Central memory CD8-positive, alpha-beta T cell (primary cell): ENCODE results near the gene NAALADL1.
A peak's percentile ranks its signal among the peaks of the same experiment; 100 is the strongest.

Experiments used
- ATAC-seq: fragments of 150-1000 bp; cut with Tn5 transposase; replicated peaks from 2 replicates; pipeline ENCODE4 v1.10.0; 2022; ENCODE audit warnings: mild to moderate bottlenecking, moderate FRiP score, moderate number of reproducible peaks; ENCODE audit not compliant: poor library complexity, severe bottlenecking; ENCODE audit errors: extremely low read depth
- DNase-seq, 2 donors: peaks; one replicate each; pipeline ENCODE4 v3.0.0; 2021; ENCODE audit warnings: low spot score in 2 of 2
- H3K27ac Mint-ChIP-seq: one replicate; pipeline ENCODE4 v1.8.0; 2022; ENCODE audit warnings: low read depth, mild to moderate bottlenecking, moderate library complexity, mixed read lengths
- H3K27me3 Mint-ChIP-seq: one replicate; pipeline ENCODE4 v1.8.0; 2022; ENCODE audit warnings: mixed read lengths
- H3K36me3 Mint-ChIP-seq: one replicate; pipeline ENCODE4 v1.8.0; 2022; ENCODE audit warnings: mild to moderate bottlenecking, moderate library complexity, mixed read lengths; ENCODE audit not compliant: insufficient read depth
- H3K4me1 Mint-ChIP-seq: one replicate; pipeline ENCODE4 v1.8.0; 2022; ENCODE audit warnings: mixed read lengths
- H3K4me3 Mint-ChIP-seq: one replicate; pipeline ENCODE4 v1.8.0; 2022; ENCODE audit warnings: mild to moderate bottlenecking, moderate library complexity, mixed read lengths
- H3K9me3 Mint-ChIP-seq: one replicate; pipeline ENCODE4 v1.8.0; 2022; ENCODE audit warnings: mixed read lengths

NAALADL1 gene

DNA sequence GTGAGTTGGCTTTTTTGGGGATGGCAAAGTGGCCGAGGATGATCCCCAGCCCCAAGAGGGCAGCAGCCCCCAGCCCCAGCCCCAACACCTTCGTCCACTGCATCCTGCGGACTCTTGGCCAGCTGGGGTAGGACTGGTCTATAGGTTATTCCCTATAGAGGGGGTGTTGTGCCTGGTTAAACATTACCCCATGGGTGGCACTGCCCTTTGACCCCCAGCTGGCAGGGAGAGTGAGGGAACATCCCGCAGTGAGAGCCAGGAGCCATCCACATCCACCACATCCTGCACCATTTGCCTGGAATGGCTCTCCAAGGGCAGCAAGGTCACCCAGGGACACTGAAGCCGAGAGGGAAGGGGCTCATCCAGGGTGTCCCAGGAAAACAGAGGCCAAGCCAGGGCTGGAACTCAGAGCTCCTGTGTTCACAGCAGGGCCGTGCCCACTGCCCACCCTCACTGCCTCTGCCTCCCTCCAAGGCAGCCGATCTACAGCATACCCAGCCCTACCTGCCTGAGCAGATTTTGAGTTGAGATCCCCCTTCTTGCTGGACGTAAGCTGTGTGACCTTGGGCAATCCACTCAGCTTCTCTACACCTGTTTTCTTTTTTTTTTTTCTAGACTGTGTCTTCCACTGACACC is at the start of gene NAALADL1:
Gene NAALADL1 (minus strand): TSS at position 135 of the 636 bp plus-strand sequence. CDS start 32 bp downstream, at position 103.
- Mint-ChIP-seq H3K27ac (no peak within 1 kb of the TSS), H3K36me3 (no peaks in the 10 kb centered on the region), H3K27me3 (no peaks in the 10 kb centered on the region), H3K9me3 (no peaks in the 10 kb centered on the region), H3K4me1 (peaks cover 10% of the 10 kb centered on the region), H3K4me3 (no peak within 1 kb of the TSS)
- no peak for ATAC-seq
- no peak for DNase-seq

GRCh38 chr11:65107751-65108468 is 49.6 kb upstream of the NAALADL1 start:
- no peak for DNase-seq
- Mint-ChIP-seq H3K27ac (no peak overlapping the region), H3K27me3 (no peaks in the 10 kb centered on the region), H3K4me3 (no peak overlapping the region), H3K4me1 (peaks cover 33% of the 10 kb centered on the region), H3K9me3 (no peaks in the 10 kb centered on the region), H3K36me3 (peaks cover 33% of the 10 kb centered on the region)
- no peak for ATAC-seq

DNA sequence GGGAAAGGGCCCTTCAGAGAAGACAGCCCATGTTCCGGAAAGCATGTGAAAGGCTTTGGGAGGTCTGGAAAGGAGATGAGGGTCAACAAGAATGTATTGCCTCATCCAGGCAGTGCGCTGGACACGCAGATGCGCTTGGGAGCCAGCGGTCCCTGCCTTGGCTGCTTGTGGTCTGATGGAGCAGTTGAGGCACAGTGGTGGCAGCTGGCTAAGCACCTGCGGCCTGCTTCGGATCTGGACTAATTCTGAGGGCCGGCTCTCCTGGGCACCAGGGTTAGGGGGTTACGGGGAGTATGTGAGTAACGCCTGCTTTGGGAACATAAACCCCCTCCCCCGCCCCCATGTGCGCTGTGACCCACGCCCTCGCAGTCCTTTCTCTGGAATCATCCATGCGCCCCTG is 48.7 kb upstream of the NAALADL1 start:
- H3K36me3 Mint-ChIP-seq = peaks cover 32% of the 10 kb centered on the region
- H3K9me3 Mint-ChIP-seq = no peaks in the 10 kb centered on the region
- H3K27me3 Mint-ChIP-seq = no peaks in the 10 kb centered on the region
- DNase-seq (no peak), ATAC-seq (no peak)
- H3K27ac Mint-ChIP-seq = no peak overlapping the region
- H3K4me1 Mint-ChIP-seq = peaks cover 29% of the 10 kb centered on the region
- H3K4me3 Mint-ChIP-seq = no peak overlapping the region

- Mint-ChIP-seq H3K4me3 (no peak overlapping the region), H3K4me1 (peaks cover 8% of the 10 kb centered on the region), H3K27ac (no peak overlapping the region), H3K27me3 (no peaks in the 10 kb centered on the region), H3K9me3 (no peaks in the 10 kb centered on the region), H3K36me3 (peaks cover 22% of the 10 kb centered on the region)
- ATAC-seq (no peak), DNase-seq (no peak)
These were observed 46.3 kb upstream of the NAALADL1 start for GRCh38 chr11:65104628-65105027.

GRCh38 chr11:65103476-65103875 is 45.1 kb upstream of the NAALADL1 start:
- DNase-seq = no peak
- no peak for ATAC-seq
- H3K27me3 Mint-ChIP-seq = no peaks in the 10 kb centered on the region
- no peak overlapping the region for H3K4me3 Mint-ChIP-seq
- H3K9me3 Mint-ChIP-seq = no peaks in the 10 kb centered on the region
- no peak overlapping the region for H3K27ac Mint-ChIP-seq
- H3K4me1 Mint-ChIP-seq = peaks cover 14% of the 10 kb centered on the region
- H3K36me3 Mint-ChIP-seq = peaks cover 18% of the 10 kb centered on the region

DNA sequence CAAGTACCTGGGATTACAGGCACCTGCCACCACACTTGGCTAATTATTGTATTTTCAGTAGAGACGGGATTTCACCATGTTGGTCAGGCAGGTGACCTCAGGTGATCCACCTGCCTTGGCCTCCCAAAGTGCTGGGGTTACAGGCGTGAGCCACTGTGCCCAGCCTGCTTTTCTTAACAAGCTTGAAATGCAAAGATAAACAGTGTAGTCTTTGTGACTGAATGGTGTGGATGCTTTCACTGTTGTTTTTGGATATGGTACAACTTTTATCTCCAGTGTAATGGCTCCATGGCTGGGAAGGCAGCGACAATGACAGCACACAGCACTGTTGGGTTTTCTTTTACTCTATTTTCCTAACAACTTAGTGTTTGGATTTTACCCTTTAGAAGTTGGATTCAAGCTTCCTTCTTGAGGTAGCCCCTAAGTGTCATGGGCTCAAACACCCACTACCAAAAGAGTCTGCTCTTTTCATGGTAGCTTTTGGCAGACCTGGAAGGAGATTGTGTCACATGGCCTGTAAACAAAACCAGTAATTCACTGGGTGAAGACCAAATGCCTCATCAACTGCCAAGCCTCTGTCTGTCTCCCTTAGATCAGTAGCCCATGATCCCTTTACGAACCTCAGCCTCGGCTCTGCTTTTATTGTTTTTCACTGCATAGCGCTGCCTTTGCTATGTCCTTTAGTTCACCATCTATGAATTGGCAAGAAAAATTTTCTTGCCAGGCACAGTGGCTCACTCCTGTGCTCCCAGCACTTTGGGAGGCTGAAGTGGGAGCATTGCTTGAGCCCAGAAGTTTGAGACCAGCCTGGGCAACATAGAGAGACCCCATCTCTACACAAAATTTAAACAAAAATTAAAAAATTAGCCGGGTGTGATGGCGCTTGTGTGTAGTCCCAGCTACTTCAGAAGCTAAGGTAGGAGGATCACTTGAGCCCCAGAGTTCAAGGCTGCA is 44.1 kb upstream of the NAALADL1 start:
- H3K27me3 Mint-ChIP-seq = no peaks in the 10 kb centered on the region
- no peak overlapping the region for H3K27ac Mint-ChIP-seq
- ATAC-seq (no peak), DNase-seq (no peak)
- no peak overlapping the region for H3K4me3 Mint-ChIP-seq
- H3K36me3 Mint-ChIP-seq = peaks cover 15% of the 10 kb centered on the region
- no peaks in the 10 kb centered on the region for H3K9me3 Mint-ChIP-seq
- H3K4me1 Mint-ChIP-seq = peaks cover 14% of the 10 kb centered on the region

DNA sequence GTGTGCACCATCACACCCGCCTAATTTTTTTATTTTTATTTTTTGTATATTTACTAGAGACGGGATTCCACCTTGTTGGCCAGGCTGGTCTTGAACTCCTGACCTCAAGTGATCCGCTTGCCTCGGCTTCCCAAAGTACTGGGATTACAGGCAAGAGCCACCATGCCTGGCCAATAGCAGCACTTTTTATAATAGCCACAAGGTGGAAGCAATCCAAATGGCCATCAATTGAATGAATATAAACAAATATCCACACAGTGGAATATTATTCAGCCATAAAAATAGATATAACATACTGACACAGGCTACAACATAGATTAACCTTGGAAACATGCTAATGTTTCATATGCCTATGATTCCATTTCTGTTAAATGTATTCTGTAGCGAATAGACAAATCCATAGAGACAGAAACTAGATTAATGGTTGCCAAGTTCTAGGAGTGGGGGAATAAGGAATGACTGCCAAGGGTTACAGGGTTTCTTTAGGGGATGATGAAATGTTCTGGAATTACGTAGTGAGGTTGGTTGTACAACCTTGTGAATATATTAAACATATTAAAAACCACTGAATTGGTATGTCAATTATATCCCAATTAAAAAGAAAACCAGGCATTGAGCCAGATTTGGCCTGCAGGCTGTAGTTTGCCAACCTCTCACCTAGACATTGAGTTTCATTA is 42.5 kb upstream of the NAALADL1 start:
- no peaks in the 10 kb centered on the region for H3K27me3 Mint-ChIP-seq
- peaks cover 17% of the 10 kb centered on the region for H3K4me1 Mint-ChIP-seq
- H3K4me3 Mint-ChIP-seq = no peak overlapping the region
- no peak for DNase-seq
- H3K27ac Mint-ChIP-seq = no peak overlapping the region
- no peak for ATAC-seq
- H3K36me3 Mint-ChIP-seq = peaks cover 9% of the 10 kb centered on the region
- no peaks in the 10 kb centered on the region for H3K9me3 Mint-ChIP-seq

- H3K36me3 Mint-ChIP-seq = peaks cover 2% of the 10 kb centered on the region
- H3K4me3 Mint-ChIP-seq = peak overlapping the region; percentile 81
- H3K4me1 Mint-ChIP-seq = peaks cover 11% of the 10 kb centered on the region
- no peaks in the 10 kb centered on the region for H3K27me3 Mint-ChIP-seq
- ATAC-seq (no peak), DNase-seq (no peak)
- peak overlapping the region; percentile 86 for H3K27ac Mint-ChIP-seq
- H3K9me3 Mint-ChIP-seq = no peaks in the 10 kb centered on the region
These were observed 38.6 kb upstream of the NAALADL1 start for GRCh38 chr11:65096926-65097325.

DNA sequence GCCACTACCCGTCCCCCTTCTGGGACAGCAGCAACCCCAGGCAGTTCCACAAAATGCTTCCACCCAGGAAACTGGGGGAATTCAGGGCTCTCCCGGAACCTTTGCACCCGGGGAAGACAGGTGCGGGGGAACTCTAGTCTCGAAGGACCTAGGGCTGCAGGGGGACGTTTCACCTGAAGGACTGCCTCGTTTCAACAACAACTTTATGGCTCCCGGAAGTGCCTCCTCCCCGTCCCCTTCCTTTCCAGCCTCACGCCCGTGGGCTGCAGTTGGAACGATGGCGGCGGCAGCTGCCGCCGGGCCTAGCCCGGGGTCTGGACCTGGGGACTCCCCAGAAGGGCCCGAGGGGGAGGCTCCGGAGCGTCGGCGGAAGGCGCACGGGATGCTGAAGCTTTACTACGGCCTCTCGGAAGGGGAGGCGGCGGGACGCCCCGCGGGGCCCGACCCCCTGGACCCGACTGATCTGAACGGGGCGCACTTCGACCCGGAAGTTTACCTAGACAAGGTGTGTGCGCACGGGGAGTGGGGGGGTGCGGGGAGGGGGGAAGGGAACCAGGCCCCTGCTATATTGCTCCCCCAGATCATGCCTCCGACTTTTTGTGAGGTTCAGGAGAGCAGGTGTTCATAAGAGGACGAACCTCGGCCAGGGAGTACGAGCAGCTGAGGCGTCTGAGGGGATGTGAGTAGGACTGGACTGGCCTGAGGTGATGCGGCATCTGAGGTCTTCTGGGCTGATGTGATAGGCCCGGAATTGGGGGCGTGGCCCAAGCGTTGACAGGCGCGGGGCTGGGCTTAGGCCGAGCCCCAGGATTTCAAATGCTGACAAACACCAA is 37.8 kb upstream of the NAALADL1 start, which contains the start of gene VPS51:
Gene VPS51 (plus strand): TSS at position 241 of the 833 bp plus-strand sequence. CDS start 37 bp downstream, at position 278.
- DNase-seq = peak; percentile 78 to 81
- H3K9me3 Mint-ChIP-seq = no peaks in the 10 kb centered on the region
- H3K36me3 Mint-ChIP-seq = peaks cover 2% of the 10 kb centered on the region
- H3K4me3 Mint-ChIP-seq = peak within 1 kb of the TSS; percentile 81
- no peaks in the 10 kb centered on the region for H3K27me3 Mint-ChIP-seq
- peaks cover 11% of the 10 kb centered on the region for H3K4me1 Mint-ChIP-seq
- peak within 1 kb of the TSS; percentile 86 for H3K27ac Mint-ChIP-seq
- ATAC-seq = peak; percentile 90

DNA sequence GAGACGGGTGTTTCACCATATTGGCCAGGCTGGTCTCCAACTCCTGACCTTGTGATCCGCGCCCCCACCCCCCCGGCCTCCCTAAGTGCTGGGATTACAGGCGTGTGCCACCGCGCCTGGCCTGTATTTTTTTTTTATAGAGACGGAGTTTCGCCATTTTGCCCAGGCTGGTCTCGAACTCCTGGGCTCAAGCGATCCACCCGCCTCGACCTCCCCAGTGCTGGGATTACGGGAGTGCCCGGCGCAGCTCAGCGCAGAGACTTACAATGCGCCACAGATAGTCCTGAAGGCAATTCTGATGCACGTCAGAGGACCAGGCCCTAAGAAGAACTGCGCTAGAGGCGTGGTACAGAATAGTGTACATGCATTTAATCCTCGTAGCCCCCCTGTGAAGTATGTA is 37.1 kb upstream of the NAALADL1 start:
- H3K36me3 Mint-ChIP-seq = peaks cover 2% of the 10 kb centered on the region
- no peak for DNase-seq
- H3K27ac Mint-ChIP-seq = peak overlapping the region; percentile 86
- peaks cover 11% of the 10 kb centered on the region for H3K4me1 Mint-ChIP-seq
- ATAC-seq = no peak
- peak overlapping the region; percentile 81 for H3K4me3 Mint-ChIP-seq
- H3K27me3 Mint-ChIP-seq = no peaks in the 10 kb centered on the region
- no peaks in the 10 kb centered on the region for H3K9me3 Mint-ChIP-seq

GRCh38 chr11:65090628-65091027 is 32.3 kb upstream of the NAALADL1 start:
- peaks cover 4% of the 10 kb centered on the region for H3K4me1 Mint-ChIP-seq
- H3K36me3 Mint-ChIP-seq = peaks cover 6% of the 10 kb centered on the region
- no peaks in the 10 kb centered on the region for H3K9me3 Mint-ChIP-seq
- no peak overlapping the region for H3K27ac Mint-ChIP-seq
- no peak overlapping the region for H3K4me3 Mint-ChIP-seq
- no peak for DNase-seq
- no peak for ATAC-seq
- H3K27me3 Mint-ChIP-seq = no peaks in the 10 kb centered on the region
